ENCODE data around the gene EIF4E1B.

Gene EIF4E1B

DNA sequence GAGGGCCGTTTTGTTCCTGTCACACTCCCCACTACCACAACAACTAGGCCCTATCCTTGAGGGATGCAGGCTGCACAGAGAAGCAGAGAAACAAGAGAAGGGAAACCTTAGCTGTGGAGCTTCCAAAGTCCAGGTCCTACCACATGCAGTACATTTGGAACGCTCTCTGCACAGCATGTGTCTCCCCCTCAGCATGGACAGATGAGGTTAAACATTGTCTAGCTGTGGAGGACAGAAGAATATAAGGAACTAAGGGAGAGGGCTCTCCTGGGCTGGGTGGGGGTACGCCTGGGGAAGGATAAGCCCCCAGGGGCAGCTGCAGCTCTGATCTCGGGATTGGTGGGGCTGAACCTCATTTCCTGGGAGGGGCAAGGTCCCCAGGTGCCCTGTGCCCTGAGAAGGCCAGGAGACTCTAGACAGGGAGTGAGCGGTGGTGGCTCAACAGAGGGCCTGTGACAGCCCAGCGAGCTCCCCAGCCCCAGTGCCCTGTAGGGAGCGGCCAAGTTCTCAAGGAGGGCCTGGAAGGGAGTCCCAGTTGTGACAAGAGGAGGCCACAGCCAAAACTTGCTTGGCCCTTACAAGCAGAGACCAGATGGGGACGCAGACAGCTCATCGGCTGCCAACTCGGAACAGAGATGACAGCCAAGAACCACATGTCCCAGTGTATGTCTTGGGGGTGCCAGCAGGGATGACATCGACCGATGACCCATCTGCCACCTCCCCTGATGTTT, 46.9 kb downstream of the EIF4E1B start:
- Histone ChIP-seq H3K4me3 (ENCODE audit: low read depth, low read length) (no peak overlapping the region), H3K27me3 (ENCODE audit: control insufficient read depth, insufficient read depth, low read length) (no peaks in the 10 kb centered on the region), H2AFZ (no peak overlapping the region), H3K4me1 (no peaks in the 10 kb centered on the region), H3K4me2 (ENCODE audit: low read length) (no peak overlapping the region), H3K79me2 (no peaks in the 10 kb centered on the region), H3K27ac (no peak overlapping the region), H3K9me3 (ENCODE audit: control insufficient read depth, low read length) (no peaks in the 10 kb centered on the region), H3K36me3 (ENCODE audit: control insufficient read depth, insufficient read depth, low read length) (no peaks in the 10 kb centered on the region), H3K9ac (no peak overlapping the region)
- TF ChIP-seq, protein P1, sequence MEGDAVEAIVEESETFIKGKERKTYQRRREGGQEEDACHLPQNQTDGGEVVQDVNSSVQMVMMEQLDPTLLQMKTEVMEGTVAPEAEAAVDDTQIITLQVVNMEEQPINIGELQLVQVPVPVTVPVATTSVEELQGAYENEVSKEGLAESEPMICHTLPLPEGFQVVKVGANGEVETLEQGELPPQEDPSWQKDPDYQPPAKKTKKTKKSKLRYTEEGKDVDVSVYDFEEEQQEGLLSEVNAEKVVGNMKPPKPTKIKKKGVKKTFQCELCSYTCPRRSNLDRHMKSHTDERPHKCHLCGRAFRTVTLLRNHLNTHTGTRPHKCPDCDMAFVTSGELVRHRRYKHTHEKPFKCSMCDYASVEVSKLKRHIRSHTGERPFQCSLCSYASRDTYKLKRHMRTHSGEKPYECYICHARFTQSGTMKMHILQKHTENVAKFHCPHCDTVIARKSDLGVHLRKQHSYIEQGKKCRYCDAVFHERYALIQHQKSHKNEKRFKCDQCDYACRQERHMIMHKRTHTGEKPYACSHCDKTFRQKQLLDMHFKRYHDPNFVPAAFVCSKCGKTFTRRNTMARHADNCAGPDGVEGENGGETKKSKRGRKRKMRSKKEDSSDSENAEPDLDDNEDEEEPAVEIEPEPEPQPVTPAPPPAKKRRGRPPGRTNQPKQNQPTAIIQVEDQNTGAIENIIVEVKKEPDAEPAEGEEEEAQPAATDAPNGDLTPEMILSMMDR (IDR thresholded peaks at IDR 0.05): no peak

DNA sequence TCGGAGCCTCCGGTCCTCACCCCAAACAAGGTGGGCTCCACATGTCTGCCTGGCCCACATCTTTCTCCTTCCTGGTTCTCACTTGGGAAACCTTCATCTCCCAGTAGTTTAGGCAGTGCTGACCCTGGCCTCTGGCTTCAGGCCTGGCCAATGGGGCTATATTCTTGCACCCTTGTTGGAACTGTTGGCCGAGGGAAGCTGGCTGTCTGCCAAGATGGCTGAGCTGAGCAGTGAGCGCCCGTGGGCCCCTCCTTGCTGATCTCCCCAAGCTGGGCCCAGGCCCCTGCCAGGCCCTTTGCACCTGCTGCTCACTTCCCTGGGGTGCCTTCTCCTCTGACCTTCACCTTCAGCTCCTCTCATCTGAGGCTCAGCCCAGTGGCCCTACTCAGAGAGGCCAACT, 48.1 kb downstream of the EIF4E1B start:
- no peaks in the 10 kb centered on the region for H3K4me1 ChIP-seq
- no peaks in the 10 kb centered on the region for H3K27me3 ChIP-seq (ENCODE audit: control insufficient read depth, insufficient read depth, low read length)
- H3K9me3 ChIP-seq (ENCODE audit: control insufficient read depth, low read length): no peaks in the 10 kb centered on the region
- H3K27ac ChIP-seq: no peak overlapping the region
- H3K4me3 ChIP-seq (ENCODE audit: low read depth, low read length): no peak overlapping the region
- no peaks in the 10 kb centered on the region for H3K79me2 ChIP-seq
- H3K4me2 ChIP-seq (ENCODE audit: low read length): no peak overlapping the region
- H3K36me3 ChIP-seq (ENCODE audit: control insufficient read depth, insufficient read depth, low read length): no peaks in the 10 kb centered on the region
- no peak overlapping the region for H3K9ac ChIP-seq
- no peak overlapping the region for H2AFZ ChIP-seq
- TF ChIP-seq, protein P1 (IDR thresholded peaks at IDR 0.05): no peak

DNA sequence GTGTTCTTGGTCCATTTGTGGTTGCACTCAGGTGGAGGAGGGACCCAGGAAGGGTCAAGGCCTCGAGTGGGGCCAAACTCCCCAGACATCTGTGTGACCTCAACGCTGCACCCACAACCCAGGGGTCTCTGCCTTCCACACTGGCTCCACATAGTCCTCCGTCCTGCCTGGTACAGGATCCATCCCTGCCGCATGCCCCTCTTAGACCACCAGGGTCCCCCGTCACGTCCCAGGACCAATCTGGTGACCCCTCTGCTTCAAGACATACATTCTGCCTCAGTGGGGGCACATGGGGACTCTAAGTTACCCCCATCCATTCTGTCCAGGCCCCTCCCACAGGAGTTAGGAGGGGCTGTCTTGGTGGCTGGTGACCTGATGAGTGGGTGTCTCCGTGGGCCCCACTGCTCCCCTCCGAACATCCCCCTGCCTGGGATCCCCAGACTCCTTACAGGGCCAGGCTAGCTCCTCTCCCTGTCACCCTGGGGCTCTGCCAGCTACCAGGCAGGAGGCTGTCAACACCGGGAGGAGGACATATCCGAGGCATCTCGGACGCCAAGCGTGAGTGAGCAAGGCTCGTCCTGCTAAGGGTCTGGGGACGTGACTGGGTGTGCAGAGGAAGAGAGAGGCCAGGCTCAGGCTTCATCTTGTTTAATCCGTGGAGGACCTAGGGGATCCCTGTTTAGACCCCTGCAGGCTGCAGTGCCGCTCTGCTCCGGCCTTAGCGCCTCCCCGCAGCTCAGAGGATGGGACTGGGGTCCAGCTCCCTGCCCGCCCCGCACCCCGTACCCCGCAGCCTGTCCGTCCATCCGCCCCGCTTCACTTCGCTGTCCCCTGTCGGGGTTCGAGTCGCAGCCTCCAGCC, 49.1 kb downstream of the EIF4E1B start:
- Histone ChIP-seq H3K4me3 (ENCODE audit: low read depth, low read length) (no peak overlapping the region), H3K36me3 (ENCODE audit: control insufficient read depth, insufficient read depth, low read length) (no peaks in the 10 kb centered on the region), H3K27me3 (ENCODE audit: control insufficient read depth, insufficient read depth, low read length) (no peaks in the 10 kb centered on the region), H2AFZ (peak overlapping the region; percentile 13), H3K4me1 (no peaks in the 10 kb centered on the region), H3K9ac (no peak overlapping the region), H3K9me3 (ENCODE audit: control insufficient read depth, low read length) (no peaks in the 10 kb centered on the region), H3K4me2 (ENCODE audit: low read length) (no peak overlapping the region), H3K27ac (no peak overlapping the region), H3K79me2 (no peaks in the 10 kb centered on the region)
- TF ChIP-seq, protein P1 (IDR thresholded peaks at IDR 0.05): no peak

DNA sequence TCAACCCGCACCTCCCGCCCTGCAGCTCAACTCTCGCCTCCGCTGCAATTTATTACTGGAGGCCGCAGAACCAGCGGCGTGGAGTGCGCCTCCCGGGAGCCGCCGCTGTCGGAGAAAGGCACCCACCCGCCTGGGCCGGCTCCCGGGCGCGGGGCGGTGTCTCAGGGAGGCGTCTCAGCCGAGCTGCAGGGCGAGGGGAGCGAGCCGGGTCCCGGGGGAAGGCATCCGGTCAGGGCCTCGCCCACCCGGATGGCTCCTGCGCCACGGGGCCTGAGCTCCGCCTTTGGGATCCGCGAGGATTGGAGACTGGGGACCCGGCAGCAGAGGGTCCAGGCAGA, 49.7 kb downstream of the EIF4E1B start:
- Histone ChIP-seq H3K9me3 (ENCODE audit: control insufficient read depth, low read length) (no peaks in the 10 kb centered on the region), H3K79me2 (no peaks in the 10 kb centered on the region), H3K4me2 (ENCODE audit: low read length) (no peak overlapping the region), H3K4me1 (no peaks in the 10 kb centered on the region), H3K9ac (no peak overlapping the region), H3K4me3 (ENCODE audit: low read depth, low read length) (no peak overlapping the region), H3K36me3 (ENCODE audit: control insufficient read depth, insufficient read depth, low read length) (no peaks in the 10 kb centered on the region), H3K27ac (no peak overlapping the region), H2AFZ (peak overlapping the region; percentile 13), H3K27me3 (ENCODE audit: control insufficient read depth, insufficient read depth, low read length) (no peaks in the 10 kb centered on the region)
- TF ChIP-seq, protein P1 (IDR thresholded peaks at IDR 0.05): no peak

Measured in parathyroid adenoma (tissue), 2 donors.